HCT116 (cell line): Measurements from ENCODE around the gene ADARB2. TPM values are rescaled to one million over a fixed set of nuclear protein-coding genes. Genes with fewer than 3 reads are reported as not detected.

Experiments used
- ATAC-seq: fragments of 200-7000 bp; cut with Tn5 transposase; 2 replicates; pipeline ENCODE4 v1.9.1; 2020; ENCODE audit warnings: mild to moderate bottlenecking, moderate library complexity
- BruUV-seq: library from RNA; stranded (reverse); fragments of 400-500 nt; replicated peaks from 2 replicates; lab custom pipeline; 2021; lab: Mats Ljungman, UMichigan
- CTCF ChIA-PET: fragments of 300-600 bp; sonication (Branson Sonifier 250); formaldehyde crosslinking; loops from one replicate; lab custom pipeline; 2021; ENCODE audit warnings: antibody characterized with exemption; lab: Charles Lee
- POLR2A ChIA-PET: fragments of 300-600, 350-600 bp; sonication (Branson Sonifier 250); formaldehyde crosslinking; loops from one replicate; lab custom pipeline; 2021; ENCODE audit warnings: antibody characterized with exemption; lab: Charles Lee
- RAD21 ChIA-PET, 2 experiments: fragments of 300-600 bp; sonication (Branson Sonifier 250); formaldehyde crosslinking; loops; one replicate each; lab custom pipeline; 2023; ENCODE audit warnings: low total read pairs in 2 of 2; ENCODE audit not compliant: uncharacterized antibody in 2 of 2, unreplicated experiment in 2 of 2, low non-redundant PET in 1 of 2; lab: Charles Lee
- DNase-seq: peaks from one replicate; pipeline ENCODE4 v3.0.0-alpha.2; 2010; ENCODE audit warnings: low read depth, low spot score
- H2AFZ ChIP-seq: fragments of 200-600 bp; shearing (Covaris generic), sonication (generic); 2 replicates; pipeline ENCODE4 v1.6.1; 2017; ENCODE audit warnings: low read depth, mixed run types, mixed read lengths, antibody characterized with exemption, low read length; ENCODE audit not compliant: poor library complexity, severe bottlenecking
- H3K27ac ChIP-seq: 2 replicates; pipeline ENCODE4 v1.5.1; 2012; ENCODE audit warnings: low read depth, low read length
- H3K27me3 ChIP-seq: fragments of 200-600 bp; sonication (generic); 2 replicates; pipeline ENCODE4 v1.6.1; 2016; ENCODE audit warnings: mixed run types, low read length, mixed read lengths; ENCODE audit not compliant: insufficient read depth
- H3K36me3 ChIP-seq, 2 experiments: fragments of 200-500 bp in 1 of 2; fragments of 200-600 bp in 1 of 2; sonication (Bioruptor generic) in 1 of 2; sonication (generic) in 1 of 2; 2 replicates each; pipeline versions ENCODE4 v1.5.1 to v1.6.1; 2014 to 2016; ENCODE audit warnings: low read length in 2 of 2, inconsistent platforms in 1 of 2, mixed read lengths in 1 of 2, mixed run types in 1 of 2; ENCODE audit not compliant: insufficient read depth in 2 of 2, control insufficient read depth in 1 of 2
- H3K4me1 ChIP-seq, 2 experiments: fragments of 200-600 bp in 1 of 2; sonication (generic) in 1 of 2; 2 replicates each; pipeline versions ENCODE4 v1.5.1 to v1.6.1; 2012 to 2017; ENCODE audit warnings: low read length in 2 of 2, inconsistent platforms in 1 of 2, mild to moderate bottlenecking in 1 of 2, mixed read lengths in 1 of 2, mixed run types in 1 of 2, moderate library complexity in 1 of 2; ENCODE audit not compliant: insufficient read depth in 2 of 2, control insufficient read depth in 1 of 2
- H3K4me2 ChIP-seq: fragments of 200-600 bp; sonication (generic); 2 replicates; pipeline ENCODE4 v1.6.1; 2017; ENCODE audit warnings: mixed run types, low read length, mixed read lengths
- H3K4me3 ChIP-seq, 2 experiments: fragments of 200-600 bp in 1 of 2; sonication (generic) in 1 of 2; replicated peaks in 1 of 2; 2 replicates each; pipeline ENCODE4 v1.5.1; 2011 to 2016; ENCODE audit warnings: low read length in 2 of 2, control low read depth in 1 of 2, low read depth in 1 of 2, mild to moderate bottlenecking in 1 of 2, mixed read lengths in 1 of 2, mixed run types in 1 of 2
- H3K79me2 ChIP-seq: fragments of 200-600 bp; sonication (generic); 2 replicates; pipeline ENCODE4 v1.6.1; 2017; ENCODE audit warnings: mild to moderate bottlenecking, mixed run types, low read length, moderate library complexity, mixed read lengths; ENCODE audit not compliant: insufficient read depth
- H3K9ac ChIP-seq: fragments of 200-600 bp; sonication (generic); 2 replicates; pipeline ENCODE4 v1.6.1; 2016; ENCODE audit warnings: low read length, mixed read lengths
- H3K9me2 ChIP-seq: fragments of 200-600 bp; sonication (generic), shearing (Covaris generic); 2 replicates; pipeline ENCODE4 v1.6.1; 2017; ENCODE audit warnings: mixed run types, mild to moderate bottlenecking, moderate library complexity; ENCODE audit not compliant: insufficient read depth
- H3K9me3 ChIP-seq, 2 experiments: fragments of 200-500 bp in 1 of 2; fragments of 200-600 bp in 1 of 2; sonication (Bioruptor generic) in 1 of 2; sonication (generic) in 1 of 2; 2 replicates each; pipeline ENCODE4 v1.6.1; 2014 to 2017; ENCODE audit warnings: low read length in 2 of 2, mixed read lengths in 2 of 2, inconsistent platforms in 1 of 2, low read depth in 1 of 2, mild to moderate bottlenecking in 1 of 2, mixed run types in 1 of 2, moderate library complexity in 1 of 2; ENCODE audit not compliant: control insufficient read depth in 1 of 2, insufficient read depth in 1 of 2
- H4K20me1 ChIP-seq: fragments of 200-600 bp; sonication (generic), shearing (Covaris generic); 2 replicates; pipeline ENCODE4 v1.6.1; 2017; ENCODE audit warnings: mixed run types, mild to moderate bottlenecking, moderate library complexity; ENCODE audit not compliant: insufficient read depth
- CEBPB ChIP-seq: IDR thresholded peaks from 2 replicates; pipeline ENCODE4 v1.6.1; 2012; ENCODE audit warnings: low read depth
- YY1 ChIP-seq: IDR thresholded peaks from 2 replicates; pipeline ENCODE4 v1.6.1; 2011; ENCODE audit warnings: low read length, low read depth, moderate library complexity, mild to moderate bottlenecking; ENCODE audit not compliant: insufficient replicate concordance; ENCODE audit errors: extremely low read depth
- intact Hi-C: fragments of 100-400 bp; cut with micrococcal nuclease; formaldehyde crosslinking; loops from 2 replicates; pipeline ENCODE4 v1.10.0; 2022
- total RNA-seq: library from RNA; stranded (reverse); gene quantifications from one replicate; pipeline ENCODE4 v1.2.1, GENCODE V29; 2021; ENCODE audit not compliant: unreplicated experiment
- TF ChIP-seq, protein P1 (sequence below): IDR thresholded peaks from 2 replicates; pipeline ENCODE4 v1.6.1; 2011; ENCODE audit warnings: mild to moderate bottlenecking, low read length, moderate library complexity; ENCODE audit not compliant: insufficient replicate concordance; ENCODE audit errors: extremely low read depth
- TF ChIP-seq, protein P2 (sequence below): IDR thresholded peaks from 2 replicates; pipeline ENCODE4 v1.6.1; 2012

Gene ADARB2
- total RNA-seq, 1 experiment from 2014 or later = not detected

DNA sequence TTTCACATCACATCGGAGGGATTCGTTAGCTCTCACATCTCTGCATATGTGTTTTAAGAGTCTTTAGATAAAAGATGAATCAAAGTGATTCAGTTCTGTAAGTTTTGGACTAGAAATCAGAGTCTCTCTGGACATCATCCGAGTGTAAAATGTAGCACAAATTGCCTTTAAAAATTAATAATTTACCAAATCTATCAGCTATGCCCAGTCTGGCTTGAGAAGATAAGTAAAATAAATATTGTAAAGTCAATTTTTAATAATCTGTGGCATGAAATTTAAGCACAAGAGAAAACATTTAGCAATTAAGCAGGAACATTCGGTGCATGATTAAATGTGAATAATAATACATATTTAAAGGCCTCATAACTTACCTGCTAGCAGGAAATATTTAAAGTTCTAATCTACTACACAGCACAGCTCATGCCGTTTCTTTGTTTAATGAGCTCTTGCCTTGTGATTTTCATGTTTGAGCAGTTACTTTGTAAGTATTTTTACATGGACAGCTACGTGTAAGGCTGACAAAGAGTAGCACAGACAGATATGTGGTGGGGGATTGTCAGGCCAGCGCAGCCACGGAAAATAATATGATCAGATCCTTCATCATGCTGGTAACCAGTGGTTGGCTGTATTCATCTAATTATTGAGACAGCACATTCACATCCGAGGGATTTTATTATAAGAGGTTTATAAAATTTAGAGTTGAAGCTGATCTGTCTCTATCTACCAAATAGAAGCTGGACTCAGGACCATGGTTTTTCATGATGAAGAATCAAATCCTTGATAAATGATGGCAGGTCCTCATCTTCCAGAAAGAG is 317.3 kb downstream of the ADARB2 start:
- ChIA-PET POLR2A (no interaction called here), CTCF (interaction anchor here (1.0 to 1.4 kb wide), 5 partner anchors 11 to 51 kb away, joined by 3 to 4 read pairs (median 3); no protein-coding TSS in a partner anchor), RAD21 (no interaction called here)
- no peaks in the 10 kb centered on the region for H3K79me2 ChIP-seq
- H3K9me3 ChIP-seq = no peaks in the 10 kb centered on the region
- no TSS peak for BruUV-seq
- no peak overlapping the region for H3K9ac ChIP-seq
- H3K4me1 ChIP-seq = no peaks in the 10 kb centered on the region
- intact Hi-C loops = no loop called here
- H3K9me2 ChIP-seq = no peaks in the 10 kb centered on the region
- ATAC-seq (no peak), DNase-seq (no peak)
- H4K20me1 ChIP-seq = no peaks in the 10 kb centered on the region
- no peak overlapping the region for H3K27ac ChIP-seq
- H3K27me3 ChIP-seq = peaks cover 11% of the 10 kb centered on the region; the same call in 1 of the 2 replicates
- peak overlapping the region in 1 of 2 experiments; percentile 31; a peak in 2 of 4 replicates for H3K4me3 ChIP-seq
- H3K36me3 ChIP-seq = no peaks in the 10 kb centered on the region
- TF ChIP-seq, protein P1, sequence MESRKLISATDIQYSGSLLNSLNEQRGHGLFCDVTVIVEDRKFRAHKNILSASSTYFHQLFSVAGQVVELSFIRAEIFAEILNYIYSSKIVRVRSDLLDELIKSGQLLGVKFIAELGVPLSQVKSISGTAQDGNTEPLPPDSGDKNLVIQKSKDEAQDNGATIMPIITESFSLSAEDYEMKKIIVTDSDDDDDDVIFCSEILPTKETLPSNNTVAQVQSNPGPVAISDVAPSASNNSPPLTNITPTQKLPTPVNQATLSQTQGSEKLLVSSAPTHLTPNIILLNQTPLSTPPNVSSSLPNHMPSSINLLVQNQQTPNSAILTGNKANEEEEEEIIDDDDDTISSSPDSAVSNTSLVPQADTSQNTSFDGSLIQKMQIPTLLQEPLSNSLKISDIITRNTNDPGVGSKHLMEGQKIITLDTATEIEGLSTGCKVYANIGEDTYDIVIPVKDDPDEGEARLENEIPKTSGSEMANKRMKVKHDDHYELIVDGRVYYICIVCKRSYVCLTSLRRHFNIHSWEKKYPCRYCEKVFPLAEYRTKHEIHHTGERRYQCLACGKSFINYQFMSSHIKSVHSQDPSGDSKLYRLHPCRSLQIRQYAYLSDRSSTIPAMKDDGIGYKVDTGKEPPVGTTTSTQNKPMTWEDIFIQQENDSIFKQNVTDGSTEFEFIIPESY = no peak
- TF ChIP-seq YY1 = no peak
- no peak for TF ChIP-seq CEBPB
- TF ChIP-seq, protein P2, sequence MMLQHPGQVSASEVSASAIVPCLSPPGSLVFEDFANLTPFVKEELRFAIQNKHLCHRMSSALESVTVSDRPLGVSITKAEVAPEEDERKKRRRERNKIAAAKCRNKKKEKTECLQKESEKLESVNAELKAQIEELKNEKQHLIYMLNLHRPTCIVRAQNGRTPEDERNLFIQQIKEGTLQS = no peak
- peak overlapping the region; percentile 32 for H2AFZ ChIP-seq
- H3K4me2 ChIP-seq = peak overlapping the region; percentile 64
